NCI-H345 (cell line): ENCODE data around the gene ZNF222.

ENCODE experiments used
- DNase-seq: peaks from one replicate; lab custom pipeline; 2025; lab: John Stamatoyannopoulos, UW

Gene ZNF222

DNA sequence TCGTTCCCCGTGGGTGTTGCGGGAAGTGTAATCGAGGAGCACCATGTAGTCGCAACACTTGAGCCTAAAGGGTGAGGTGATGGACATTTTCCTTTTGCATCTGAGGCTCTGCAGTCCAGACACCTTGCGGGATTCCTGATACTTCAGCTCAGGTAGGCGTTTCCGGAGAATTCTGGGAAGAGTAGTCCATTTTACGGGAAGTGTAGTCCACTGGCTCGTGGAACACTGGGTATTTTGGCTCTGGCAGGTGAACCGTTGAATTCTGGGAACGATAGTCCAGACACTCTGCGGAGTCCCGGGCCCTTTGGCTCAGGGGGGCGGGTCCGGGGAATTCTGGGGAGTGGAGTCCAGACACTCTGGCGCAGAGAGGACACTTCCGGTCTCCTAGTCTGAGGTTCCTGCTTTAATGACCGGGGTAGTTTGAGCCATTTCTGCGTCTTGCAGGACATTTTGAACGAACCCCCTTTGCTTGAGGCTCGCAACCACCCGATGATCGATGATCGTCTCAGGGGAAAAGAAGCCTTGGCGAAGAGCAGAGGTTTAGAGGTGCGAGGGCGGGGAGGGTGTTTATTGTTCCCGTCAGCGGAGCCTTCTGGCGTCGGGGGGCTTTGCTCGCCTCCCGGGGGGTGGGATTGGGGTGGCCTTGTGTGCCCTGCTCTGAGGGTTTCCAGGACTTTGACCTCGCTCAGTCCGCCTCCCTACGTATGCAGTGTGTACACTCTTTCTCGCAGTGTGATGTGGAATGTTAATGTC, 26.6 kb downstream of the ZNF222 start, which contains the start of gene ZNF223:
TSS of gene ZNF223 (plus strand) at position 387 of the 753 bp plus-strand sequence. CDS start 3,141 bp downstream, outside the sequence.
- peak; percentile 96 for DNase-seq

DNA sequence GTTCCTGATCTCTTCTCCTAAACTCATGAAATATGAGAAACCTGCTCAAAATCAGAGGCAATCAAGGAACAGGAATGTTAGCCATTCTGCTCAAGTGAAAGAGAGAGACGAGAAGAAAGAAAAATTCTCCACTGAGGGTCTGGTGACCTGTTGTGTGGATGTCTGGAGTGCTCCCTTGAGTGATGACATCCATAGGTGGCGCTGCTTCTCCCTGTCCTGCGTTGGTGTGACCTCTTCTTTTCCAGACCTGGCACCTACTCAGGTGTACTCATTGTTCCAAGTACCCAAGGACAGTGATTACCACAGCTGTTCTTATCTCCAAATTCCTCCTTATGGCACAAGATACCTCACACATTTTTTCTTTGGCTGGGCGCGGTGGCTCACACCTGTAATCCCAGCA, 30.7 kb downstream of the ZNF222 start:
- no peak for DNase-seq

DNA sequence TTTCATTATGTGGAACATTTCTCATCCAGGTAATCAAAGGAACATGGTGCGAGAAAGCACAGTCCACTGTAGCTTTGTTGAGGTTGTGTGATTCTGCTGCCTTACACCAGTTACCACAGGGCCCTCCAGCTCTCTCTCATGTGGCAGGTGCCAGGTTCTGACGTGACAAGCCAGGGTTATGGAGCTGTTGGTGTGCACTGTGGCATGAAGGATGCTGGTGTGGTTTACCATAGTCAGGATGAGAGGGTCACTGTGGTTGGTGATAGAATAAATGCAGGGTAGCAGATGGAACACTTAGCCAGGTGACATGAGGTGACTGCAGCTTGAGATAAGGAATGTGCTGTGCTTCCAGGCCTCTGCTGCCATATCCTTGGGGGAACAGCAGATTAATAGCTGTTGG, 34.0 kb downstream of the ZNF222 start:
- DNase-seq = no peak

DNA sequence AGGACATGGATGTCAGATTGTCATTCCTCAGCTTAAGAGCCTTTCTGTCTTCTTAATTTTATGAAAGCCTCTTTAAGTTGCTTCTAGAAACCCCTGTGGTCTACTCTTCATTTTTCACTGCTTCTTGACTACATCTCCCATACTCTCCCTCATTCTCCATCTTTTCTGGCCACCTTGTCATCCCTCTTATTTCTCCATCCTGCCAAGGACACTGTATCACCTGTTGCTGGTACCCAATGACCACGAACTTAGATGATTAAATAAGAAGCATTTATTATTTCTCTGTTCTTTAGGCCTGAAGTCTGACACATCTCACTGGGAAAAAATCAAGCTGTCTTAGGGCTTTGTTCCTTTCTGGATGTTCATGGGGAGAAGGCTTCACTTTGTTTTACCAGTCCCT, 35.9 kb downstream of the ZNF222 start:
- DNase-seq = no peak

DNA sequence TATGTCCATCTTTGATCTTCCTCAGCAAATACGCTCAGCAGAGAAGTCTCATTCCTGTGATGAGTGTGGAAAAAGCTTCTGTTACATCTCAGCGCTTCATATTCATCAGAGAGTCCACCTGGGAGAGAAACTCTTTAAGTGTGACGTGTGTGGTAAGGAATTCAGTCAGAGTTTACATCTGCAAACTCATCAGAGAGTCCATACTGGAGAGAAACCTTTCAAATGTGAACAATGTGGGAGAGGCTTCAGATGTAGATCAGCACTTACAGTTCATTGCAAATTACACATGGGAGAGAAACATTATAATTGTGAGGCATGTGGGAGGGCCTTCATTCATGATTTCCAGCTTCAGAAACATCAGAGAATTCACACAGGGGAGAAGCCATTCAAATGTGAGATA, 41.1 kb downstream of the ZNF222 start:
- no peak for DNase-seq

DNA sequence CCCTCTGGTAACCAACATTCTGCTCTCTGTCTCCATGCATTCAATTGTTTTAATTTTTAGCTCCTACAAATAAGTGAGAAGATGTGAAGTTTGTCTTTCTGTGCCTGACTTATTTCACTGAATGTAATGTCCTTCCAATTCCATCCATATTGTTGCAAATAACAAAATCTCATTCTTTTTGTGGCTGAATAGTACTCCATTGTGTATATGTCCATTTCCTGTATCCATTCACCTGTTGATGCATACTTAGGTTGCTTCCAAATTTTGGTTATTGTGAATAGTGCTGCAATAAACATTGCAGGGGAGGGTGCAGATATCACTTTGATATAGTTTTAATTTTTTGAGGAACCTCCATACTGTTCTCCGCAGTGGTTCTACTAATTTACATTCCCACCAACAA, 44.2 kb downstream of the ZNF222 start:
- DNase-seq = no peak

DNA sequence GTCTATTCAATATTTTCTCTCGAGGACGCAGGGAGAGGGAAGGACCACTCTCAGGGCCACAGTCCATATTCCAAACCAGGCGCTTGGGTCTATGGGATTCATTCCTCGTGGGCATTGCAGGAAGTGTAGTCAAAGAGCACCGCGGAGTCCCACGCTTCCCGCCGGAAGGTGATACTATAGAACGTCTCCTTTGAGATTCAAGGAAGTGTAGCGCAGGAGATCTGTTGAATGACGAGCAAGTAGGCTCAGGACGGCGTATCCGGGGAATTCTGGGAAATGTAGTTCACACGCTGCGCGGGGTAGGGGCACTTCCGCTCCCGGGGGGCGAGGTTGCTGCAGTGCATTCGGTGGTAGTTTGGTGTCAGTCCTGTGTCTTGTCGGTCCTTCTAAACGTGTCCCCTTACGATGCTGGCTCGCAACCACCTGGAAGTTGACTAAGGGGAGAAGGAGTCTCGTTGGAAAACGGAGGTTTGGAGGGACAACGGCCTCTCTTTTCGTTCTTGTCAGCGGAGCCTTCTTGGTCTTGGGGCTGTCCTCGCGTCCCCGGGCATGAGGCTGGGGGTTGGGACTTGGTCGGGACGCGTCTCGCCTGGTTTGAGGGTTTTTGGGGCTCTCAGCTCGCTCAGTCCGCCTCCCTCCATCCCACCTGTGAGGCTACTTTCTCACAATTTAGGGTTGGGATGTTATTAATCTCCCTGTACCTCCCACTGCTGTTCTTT, 46.8 kb downstream of the ZNF222 start, which contains the start of gene ZNF284:
TSS of gene ZNF284 (plus strand) at position 336 of the 719 bp plus-strand sequence. CDS start 4,231 bp downstream, outside the sequence.
- DNase-seq = peak; percentile 88

DNA sequence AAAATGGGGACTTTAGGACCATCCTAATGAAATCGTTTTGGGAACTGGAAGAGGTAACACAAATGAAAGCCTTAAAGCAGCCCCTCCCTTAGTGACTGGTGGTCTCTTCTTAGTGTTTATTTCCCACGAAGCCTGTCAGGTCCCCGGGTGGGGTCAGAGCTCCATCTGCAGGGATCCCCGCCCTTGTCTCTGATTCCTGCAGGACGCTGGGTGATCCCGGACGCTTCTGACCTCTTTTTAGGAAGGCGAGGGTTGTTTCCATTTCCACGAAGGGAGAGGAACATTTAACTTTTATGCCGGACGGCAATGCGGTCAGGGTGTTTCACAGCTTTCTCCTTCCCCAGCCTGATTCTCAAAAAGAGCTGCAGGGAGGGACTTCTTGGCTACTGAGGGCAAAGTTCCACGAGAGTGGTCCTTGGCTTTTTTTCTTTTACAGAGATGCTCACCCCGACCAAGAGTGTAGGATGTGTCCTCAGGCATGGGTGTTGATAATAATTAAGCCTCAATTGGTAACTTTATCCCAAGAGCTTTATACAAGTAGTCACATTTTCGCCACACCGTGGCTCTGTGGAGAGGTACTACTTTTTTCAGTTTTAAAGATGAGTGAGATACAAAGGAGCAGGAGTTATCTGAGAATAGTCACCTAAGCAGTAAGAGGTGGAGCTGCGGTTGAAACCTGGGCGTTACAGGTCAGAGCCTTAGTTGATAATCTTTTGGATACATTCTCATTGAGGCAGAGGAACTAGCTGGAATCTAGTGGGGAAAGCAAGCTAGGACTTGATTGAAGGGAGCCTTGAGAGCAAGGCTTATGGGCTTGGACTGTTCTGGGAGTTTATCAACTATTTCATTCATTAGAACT, 47.6 kb downstream of the ZNF222 start:
- DNase-seq = no peak

DNA sequence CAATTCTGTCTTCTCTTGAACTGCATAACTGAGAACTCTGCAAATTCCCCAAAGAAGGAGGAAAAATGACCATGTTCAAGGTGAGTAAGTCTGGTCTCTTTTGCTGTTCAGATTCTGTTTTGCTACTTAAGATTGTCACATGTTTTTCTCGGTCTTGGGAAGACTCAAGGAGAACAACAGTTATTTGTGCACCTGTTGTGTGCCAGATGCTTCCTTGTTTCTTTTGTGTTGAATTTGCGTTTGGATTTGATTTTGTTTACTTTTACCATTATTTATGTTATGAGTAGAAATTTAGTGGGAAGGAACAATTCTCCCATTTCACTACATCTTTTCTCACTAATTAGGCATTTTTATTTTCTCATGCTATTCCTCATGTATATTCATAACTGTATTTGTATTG, 51.1 kb downstream of the ZNF222 start:
- DNase-seq = no peak
